IPS-11a (cell line): ENCODE data around the gene SSC5D.

ENCODE experiments used
- H3K4me3 ChIP-seq: one replicate; pipeline ENCODE4 v1.5.1; 2013; ENCODE audit warnings: low read depth, low read length, control low read depth

SSC5D gene

GRCh38 chr19:55472463-55472862 lies 15.8 kb upstream of the SSC5D start:
- H3K4me3 ChIP-seq: no peak overlapping the region

- no peak overlapping the region for H3K4me3 ChIP-seq
These were observed 14.8 kb upstream of the SSC5D start for GRCh38 chr19:55473225-55474012.

- H3K4me3 ChIP-seq: no peak overlapping the region
These were observed 13.7 kb upstream of the SSC5D start for GRCh38 chr19:55474269-55475265.

- peak within 1 kb of the TSS; percentile 58 for H3K4me3 ChIP-seq
These were observed 12.0 kb upstream of the SSC5D start, which contains the start of gene ZNF628 for GRCh38 chr19:55476100-55476775. TSS of gene ZNF628 (plus strand) at chr19:55476617. CDS start at chr19:55479911, 3,294 bp downstream.

DNA sequence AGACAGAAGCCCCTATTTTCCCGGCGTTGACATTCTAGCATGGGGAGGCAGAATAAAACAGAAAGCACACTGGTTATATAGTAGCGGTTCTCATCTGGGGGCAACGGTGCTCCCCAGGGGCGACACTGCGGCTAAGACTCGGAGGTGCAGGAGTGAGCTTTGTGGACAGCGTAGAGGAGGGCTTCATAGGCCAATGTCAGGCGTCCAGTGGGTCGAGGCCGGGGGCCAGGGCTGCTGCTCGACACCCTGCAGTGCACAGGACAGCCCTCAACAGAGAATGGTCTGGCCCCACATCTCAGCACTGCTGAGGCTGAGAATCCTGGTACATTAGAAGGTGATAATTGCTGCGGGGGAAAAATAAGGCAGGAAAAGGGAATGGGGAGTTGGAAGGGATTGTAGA lies 10.3 kb upstream of the SSC5D start:
- no peak overlapping the region for H3K4me3 ChIP-seq

DNA sequence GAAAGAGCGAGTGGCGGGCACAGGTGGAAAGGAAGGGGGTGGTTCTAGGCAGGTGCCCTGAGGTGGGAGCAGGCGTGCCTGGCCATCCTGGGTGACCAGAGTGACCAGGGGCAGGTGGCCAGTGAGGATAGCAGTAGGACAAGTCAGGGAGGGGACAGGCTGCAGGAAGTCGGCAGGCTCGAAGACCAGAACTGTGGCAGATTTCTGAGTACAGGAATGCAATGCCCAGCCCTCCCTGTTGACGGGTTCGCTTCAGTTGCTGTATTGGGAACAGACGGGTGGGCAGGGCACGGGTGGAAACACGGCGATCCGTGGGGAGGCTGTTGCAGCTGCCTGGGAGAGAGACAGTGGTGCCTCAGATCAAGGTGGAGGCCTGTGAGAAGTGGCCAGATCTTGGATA lies 9.9 kb upstream of the SSC5D start:
- H3K4me3 ChIP-seq: no peak overlapping the region

DNA sequence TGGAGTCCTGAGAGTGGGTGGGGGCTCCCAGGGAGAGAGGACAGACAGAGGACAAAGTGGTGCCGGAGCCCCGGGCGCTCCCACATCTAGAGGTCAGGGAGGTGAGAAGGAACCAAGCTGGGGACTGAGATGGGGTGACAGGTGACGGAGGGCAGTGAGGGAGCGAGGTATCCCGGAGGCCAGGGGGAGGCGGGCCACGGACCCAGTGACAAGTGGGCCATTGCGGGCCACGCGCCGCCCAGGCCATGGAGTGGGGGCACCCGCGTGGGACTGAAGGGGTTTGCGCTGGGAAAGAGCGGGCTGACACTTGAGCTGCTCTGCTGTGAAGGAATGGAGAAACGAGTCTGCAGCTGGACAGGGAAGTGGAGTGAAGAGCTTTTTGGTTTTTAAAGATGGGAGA lies 9.2 kb upstream of the SSC5D start:
- H3K4me3 ChIP-seq: no peak overlapping the region

- H3K4me3 ChIP-seq: no peak overlapping the region
These were observed 8.6 kb upstream of the SSC5D start for GRCh38 chr19:55479451-55480230.

DNA sequence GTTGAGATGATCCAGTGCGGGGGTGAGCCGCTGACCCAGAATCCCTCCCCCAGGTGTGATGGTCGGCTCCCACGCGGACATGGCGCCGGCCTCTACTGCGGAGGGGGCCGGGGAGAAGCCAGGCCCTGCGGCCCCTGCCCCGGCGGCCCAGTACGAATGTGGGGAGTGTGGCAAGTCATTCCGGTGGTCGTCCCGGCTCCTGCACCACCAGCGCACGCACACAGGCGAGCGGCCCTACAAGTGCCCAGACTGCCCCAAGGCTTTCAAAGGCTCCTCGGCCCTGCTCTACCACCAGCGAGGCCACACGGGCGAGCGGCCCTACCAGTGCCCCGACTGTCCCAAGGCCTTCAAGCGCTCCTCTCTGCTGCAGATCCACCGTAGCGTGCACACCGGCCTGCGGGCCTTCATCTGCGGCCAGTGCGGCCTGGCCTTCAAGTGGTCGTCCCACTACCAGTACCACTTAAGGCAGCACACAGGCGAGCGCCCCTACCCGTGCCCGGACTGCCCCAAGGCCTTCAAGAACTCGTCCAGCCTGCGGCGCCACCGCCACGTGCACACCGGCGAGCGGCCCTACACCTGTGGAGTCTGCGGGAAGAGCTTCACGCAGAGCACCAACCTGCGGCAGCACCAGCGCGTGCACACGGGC lies 7.0 kb upstream of the SSC5D start:
- H3K4me3 ChIP-seq: no peak overlapping the region

DNA sequence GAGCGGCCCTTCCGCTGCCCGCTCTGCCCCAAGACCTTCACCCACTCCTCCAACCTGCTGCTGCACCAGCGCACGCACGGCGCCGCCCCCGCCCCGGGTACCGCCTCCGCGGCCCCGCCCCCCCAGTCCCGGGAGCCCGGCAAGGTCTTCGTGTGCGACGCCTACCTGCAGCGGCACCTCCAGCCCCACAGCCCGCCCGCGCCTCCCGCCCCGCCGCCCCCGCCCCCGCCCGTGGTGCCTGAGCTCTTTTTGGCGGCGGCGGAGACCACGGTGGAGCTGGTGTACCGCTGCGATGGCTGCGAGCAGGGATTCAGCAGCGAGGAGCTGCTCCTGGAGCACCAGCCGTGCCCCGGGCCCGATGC lies 6.5 kb upstream of the SSC5D start:
- H3K4me3 ChIP-seq: no peak overlapping the region

GRCh38 chr19:55482156-55482961 lies 5.9 kb upstream of the SSC5D start:
- H3K4me3 ChIP-seq: no peak overlapping the region

- H3K4me3 ChIP-seq: no peak overlapping the region
These were observed 5.1 kb upstream of the SSC5D start for GRCh38 chr19:55482967-55483705.

GRCh38 chr19:55483706-55484592 lies 4.3 kb upstream of the SSC5D start:
- H3K4me3 ChIP-seq: peak overlapping the region; percentile 72

DNA sequence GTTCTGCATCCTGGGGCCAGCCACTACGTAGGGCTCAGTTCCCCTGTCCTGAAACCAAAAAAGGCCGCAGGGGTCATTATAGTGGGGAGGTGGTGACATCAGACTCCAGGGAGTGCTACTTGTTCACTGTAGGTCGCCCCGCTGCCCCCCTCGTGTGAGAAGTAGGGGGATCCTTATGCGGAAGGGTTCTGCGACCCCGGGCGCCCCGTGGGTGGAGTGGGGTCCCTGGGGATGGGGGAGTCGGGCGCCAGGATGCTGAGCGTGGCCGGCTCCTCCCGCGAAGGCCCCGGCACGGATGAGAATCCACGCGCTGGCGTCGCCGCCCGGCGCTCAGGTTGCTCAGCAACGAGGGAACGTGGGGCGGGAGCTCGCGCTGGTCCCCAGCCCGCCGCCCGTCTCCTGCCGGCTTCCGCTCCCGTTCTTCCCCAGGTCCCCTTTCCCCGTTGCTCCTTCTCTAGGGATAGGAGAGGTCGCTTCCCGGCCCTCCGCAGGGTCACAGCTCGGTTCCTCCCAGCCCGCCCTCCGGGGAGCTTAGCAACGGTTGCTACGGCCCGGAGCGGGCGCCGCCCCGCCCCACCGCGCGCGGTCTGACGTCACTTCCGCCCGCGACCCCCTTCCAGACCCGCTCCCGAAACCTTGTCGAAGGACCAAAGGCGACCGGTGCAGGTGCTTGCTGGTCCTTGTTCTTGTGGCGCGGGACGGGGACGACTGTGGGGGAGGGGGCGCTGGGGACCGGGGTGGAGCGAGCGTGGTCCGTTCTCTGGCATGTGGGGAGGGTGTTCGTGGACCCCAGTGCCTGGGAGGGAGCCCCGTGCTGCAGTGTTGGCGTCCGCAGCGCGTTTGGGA lies 3.4 kb upstream of the SSC5D start, which contains the start of gene NAT14:
Gene NAT14 (plus strand): TSS at position 596 of the 846 bp plus-strand sequence. CDS start 521 bp downstream, outside the sequence.
- H3K4me3 ChIP-seq: peak within 1 kb of the TSS; percentile 72

DNA sequence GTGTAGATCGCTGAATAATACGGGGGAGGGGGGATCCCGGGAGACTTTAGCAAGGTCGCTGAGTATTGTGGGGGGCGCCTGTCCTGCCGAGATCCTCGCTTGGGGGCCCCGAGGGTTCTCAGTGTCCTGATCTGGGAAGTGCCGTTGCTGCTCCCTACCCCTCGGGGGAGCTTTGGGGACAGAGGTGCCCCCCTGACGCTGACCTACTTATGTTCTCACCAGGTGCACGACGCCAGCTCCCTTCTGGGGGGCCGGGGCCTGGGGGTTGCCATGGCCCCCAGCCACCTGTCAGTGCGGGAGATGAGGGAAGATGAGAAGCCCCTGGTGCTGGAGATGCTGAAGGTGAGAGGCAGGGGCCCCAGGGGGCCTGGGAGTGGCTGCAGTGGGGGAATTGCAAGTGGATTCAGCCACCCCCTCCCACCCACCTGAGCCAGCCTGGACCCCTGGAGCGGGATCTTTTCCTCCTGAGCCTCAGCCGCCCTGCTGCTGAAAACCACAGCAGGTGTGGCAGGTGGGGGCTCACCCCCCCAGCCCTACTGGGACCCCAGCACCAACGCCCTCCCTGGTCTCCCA lies 2.7 kb upstream of the SSC5D start:
- peak overlapping the region; percentile 72 for H3K4me3 ChIP-seq
